ENCODE data around the gene LRP1-AS. TPM values are rescaled to one million over a fixed set of nuclear protein-coding genes. Genes with fewer than 3 reads are reported as not detected.

LRP1-AS gene
- polyA plus RNA-seq, 1 donor (not counting 4 experiments of a cell fraction or from before 2014, with no cell fraction given): not detected

GRCh38 chr12:57127101-57127725, 20.2 kb downstream of the LRP1-AS start:
- peak overlapping the region; percentile 93 for H3K4me2 ChIP-seq (ENCODE audit: control insufficient read depth, extremely low read depth, insufficient read depth, low read depth, low read length)
- H3K9me3 ChIP-seq (ENCODE audit: control insufficient read depth, low read depth, low read length): no peaks in the 10 kb centered on the region
- H4K20me1 ChIP-seq (ENCODE audit: control insufficient read depth, extremely low read depth, insufficient read depth, low read length): no peaks in the 10 kb centered on the region
- no peaks in the 10 kb centered on the region for H3K27me3 ChIP-seq (ENCODE audit: control insufficient read depth, extremely low read depth, insufficient read depth, low read length)
- peak overlapping the region; percentile 82 for H3K9ac ChIP-seq (ENCODE audit: control insufficient read depth, extremely low read depth, insufficient read depth, low read length)
- no peaks in the 10 kb centered on the region for H3K36me3 ChIP-seq (ENCODE audit: control insufficient read depth in 2 of 2, extremely low read depth in 1 of 2, insufficient read depth in 2 of 2, low read length in 2 of 2)
- FAIRE-seq (no peak), DNase-seq (ENCODE audit: low read depth, low spot score) (no peak)
- H3K27ac ChIP-seq (ENCODE audit: control insufficient read depth, insufficient read depth, low read length): no peak overlapping the region
- TF ChIP-seq CTCF (optimal IDR thresholded peaks at IDR 0.05 in 1 of 3, IDR thresholded peaks at IDR 0.05 in 1 of 3, conservative IDR thresholded peaks at IDR 0.05 in 1 of 3; ENCODE audit: extremely low read depth in 1 of 3, insufficient read depth in 2 of 3, low read length in 3 of 3): peak; percentile 18 to 47 (median 21)
- TF ChIP-seq EZH2 (IDR thresholded peaks at IDR 0.05; ENCODE audit: low read length): no peak
- H3K79me2 ChIP-seq (ENCODE audit: control insufficient read depth, insufficient read depth, low read length): no peaks in the 10 kb centered on the region
- dilution Hi-C loops (cut with MboI; ENCODE audit: extremely low pct_ligation_motif_present, low sequenced_read_pairs): no loop called here
- no peaks in the 10 kb centered on the region for H3K9me1 ChIP-seq (ENCODE audit: control insufficient read depth, extremely low read depth, insufficient read depth, low read length)
- peaks cover 16% of the 10 kb centered on the region for H3K4me1 ChIP-seq (ENCODE audit: control insufficient read depth, extremely low read depth, insufficient read depth, low read length)
- peak overlapping the region; percentile 69 to 90 (median 83) for H3K4me3 ChIP-seq (ENCODE audit: control insufficient read depth in 2 of 3, extremely low read depth in 1 of 3, insufficient read depth in 2 of 3, low read depth in 1 of 3, low read length in 3 of 3)
- H2AFZ ChIP-seq (ENCODE audit: control insufficient read depth, low read length): peak overlapping the region; percentile 19

- H3K79me2 ChIP-seq (ENCODE audit: control insufficient read depth, insufficient read depth, low read length): no peaks in the 10 kb centered on the region
- H3K9me1 ChIP-seq (ENCODE audit: control insufficient read depth, extremely low read depth, insufficient read depth, low read length): no peaks in the 10 kb centered on the region
- DNase-seq (ENCODE audit: low read depth, low spot score) (no peak), FAIRE-seq (no peak)
- H4K20me1 ChIP-seq (ENCODE audit: control insufficient read depth, extremely low read depth, insufficient read depth, low read length): no peaks in the 10 kb centered on the region
- no peaks in the 10 kb centered on the region for H3K9me3 ChIP-seq (ENCODE audit: control insufficient read depth, low read depth, low read length)
- TF ChIP-seq CTCF (optimal IDR thresholded peaks at IDR 0.05 in 1 of 3, IDR thresholded peaks at IDR 0.05 in 1 of 3, conservative IDR thresholded peaks at IDR 0.05 in 1 of 3; ENCODE audit: extremely low read depth in 1 of 3, insufficient read depth in 2 of 3, low read length in 3 of 3) (no peak), EZH2 (IDR thresholded peaks at IDR 0.05; ENCODE audit: low read length) (no peak)
- no peak overlapping the region for H3K4me3 ChIP-seq (ENCODE audit: control insufficient read depth in 2 of 3, extremely low read depth in 1 of 3, insufficient read depth in 2 of 3, low read depth in 1 of 3, low read length in 3 of 3)
- H3K27me3 ChIP-seq (ENCODE audit: control insufficient read depth, extremely low read depth, insufficient read depth, low read length): no peaks in the 10 kb centered on the region
- dilution Hi-C loops (cut with MboI; ENCODE audit: extremely low pct_ligation_motif_present, low sequenced_read_pairs): no loop called here
- no peak overlapping the region for H3K27ac ChIP-seq (ENCODE audit: control insufficient read depth, insufficient read depth, low read length)
- no peak overlapping the region for H2AFZ ChIP-seq (ENCODE audit: control insufficient read depth, low read length)
- no peak overlapping the region for H3K9ac ChIP-seq (ENCODE audit: control insufficient read depth, extremely low read depth, insufficient read depth, low read length)
- peaks cover 16% of the 10 kb centered on the region for H3K4me1 ChIP-seq (ENCODE audit: control insufficient read depth, extremely low read depth, insufficient read depth, low read length)
- H3K4me2 ChIP-seq (ENCODE audit: control insufficient read depth, extremely low read depth, insufficient read depth, low read depth, low read length): peak overlapping the region; percentile 93
- H3K36me3 ChIP-seq (ENCODE audit: control insufficient read depth in 2 of 2, extremely low read depth in 1 of 2, insufficient read depth in 2 of 2, low read length in 2 of 2): no peaks in the 10 kb centered on the region
These were observed 20.9 kb downstream of the LRP1-AS start for GRCh38 chr12:57126561-57126960.

Measured in keratinocyte (primary cell).